Activated naive CD4-positive, alpha-beta T cell treated with anti-CD3 and anti-CD28 coated beads, Interleukin-2, amount 10 ng/mL, durations not matched to agents 7 days and 5 days (primary cell): ENCODE data around the gene MUCL1.
"Not testable (repeated sequence)": the region's sequence is repeated elsewhere in the genome, so short reads cannot be mapped to it uniquely, and the experiment has no call there.

Source experiments
- CTCF ChIA-PET: fragments of 350-600 bp; sonication (Branson Sonifier 250); formaldehyde crosslinking; loops from one replicate; lab custom pipeline; 2021; ENCODE audit warnings: antibody characterized with exemption; lab: Charles Lee
- DNase-seq: peaks from one replicate; pipeline ENCODE4 v3.0.0-alpha.2; 2020
- H3K27ac Mint-ChIP-seq: one replicate; pipeline ENCODE4 v1.8.0; 2021; ENCODE audit warnings: mild to moderate bottlenecking, moderate library complexity, mixed read lengths
- H3K27me3 Mint-ChIP-seq: one replicate; pipeline ENCODE4 v1.8.0; 2021; ENCODE audit warnings: mild to moderate bottlenecking, mixed read lengths
- H3K36me3 Mint-ChIP-seq: one replicate; pipeline ENCODE4 v1.8.0; 2021; ENCODE audit warnings: mixed read lengths
- H3K4me1 Mint-ChIP-seq: one replicate; pipeline ENCODE4 v1.8.0; 2021; ENCODE audit warnings: mixed read lengths
- H3K4me3 Mint-ChIP-seq: one replicate; pipeline ENCODE4 v1.8.0; 2021; ENCODE audit warnings: mild to moderate bottlenecking, moderate library complexity, mixed read lengths
- H3K9me3 Mint-ChIP-seq: one replicate; pipeline ENCODE4 v1.8.0; 2021; ENCODE audit warnings: mixed read lengths

MUCL1 gene

DNA sequence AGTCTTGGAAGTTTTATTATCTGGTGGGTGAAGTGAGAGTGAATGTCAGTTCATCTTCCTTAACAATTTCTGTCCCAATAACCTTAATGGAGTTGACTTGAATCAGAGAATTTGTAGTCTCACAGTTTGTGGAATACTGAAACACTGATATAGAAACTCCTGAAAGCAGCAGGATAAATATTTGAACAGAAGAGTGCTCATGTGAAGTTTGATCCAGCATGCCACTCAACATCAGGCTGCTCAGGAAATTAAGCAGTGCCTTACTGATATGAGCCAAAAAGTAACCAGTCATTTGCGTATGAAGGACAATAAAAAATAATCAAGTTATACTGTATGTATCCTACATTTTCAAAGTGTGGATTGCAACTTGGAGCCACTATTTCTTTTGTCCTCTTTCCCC lies 15.7 kb downstream of the MUCL1 start:
- H3K9me3 Mint-ChIP-seq: no peaks in the 10 kb centered on the region
- peaks cover 14% of the 10 kb centered on the region for H3K27me3 Mint-ChIP-seq
- H3K27ac Mint-ChIP-seq: no peak overlapping the region
- H3K36me3 Mint-ChIP-seq: no peaks in the 10 kb centered on the region
- no peaks in the 10 kb centered on the region for H3K4me1 Mint-ChIP-seq
- no peak overlapping the region for H3K4me3 Mint-ChIP-seq
- no peak for DNase-seq
- CTCF ChIA-PET: no interaction called here

DNA sequence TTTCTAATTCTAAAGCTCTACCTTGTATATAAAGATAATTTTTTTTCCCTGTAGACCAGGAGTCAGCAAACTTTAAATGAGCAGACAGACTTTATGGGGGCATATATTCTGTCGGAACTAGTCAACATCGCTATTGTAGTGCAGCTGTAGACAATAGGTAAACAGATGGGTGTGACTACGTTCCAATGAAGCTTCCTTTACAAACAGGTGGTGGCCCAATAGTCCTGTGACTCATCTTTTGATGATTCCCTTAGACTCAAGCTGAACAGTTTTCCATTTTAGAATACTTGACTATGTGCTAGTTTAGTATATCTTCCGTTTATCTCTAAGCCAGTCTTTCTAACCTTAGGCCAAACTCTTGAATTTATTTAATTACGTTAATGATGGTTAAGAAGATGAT lies 16.3 kb downstream of the MUCL1 start:
- H3K27me3 Mint-ChIP-seq: peaks cover 14% of the 10 kb centered on the region
- no peak overlapping the region for H3K27ac Mint-ChIP-seq
- CTCF ChIA-PET: no interaction called here

DNA sequence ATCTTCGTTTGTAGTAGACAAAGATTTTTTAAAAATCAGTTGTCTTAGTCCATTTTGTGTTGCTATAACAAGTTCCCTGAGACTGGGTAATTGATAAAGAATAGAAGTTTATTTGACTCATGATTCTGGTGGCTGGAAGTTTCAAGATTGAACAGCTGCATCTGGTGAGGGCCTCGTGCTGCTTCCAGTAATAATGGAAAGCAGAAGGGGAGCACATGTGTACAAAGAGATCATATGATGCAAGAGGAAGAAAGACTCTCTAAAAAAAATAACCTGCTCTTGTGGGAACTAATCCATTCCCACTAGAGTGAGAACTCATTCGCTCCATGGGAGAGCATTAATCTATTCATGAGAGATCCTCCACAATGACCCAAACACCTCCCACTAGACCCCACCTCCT lies 24.8 kb downstream of the MUCL1 start:
- no peaks in the 10 kb centered on the region for H3K9me3 Mint-ChIP-seq
- no peaks in the 10 kb centered on the region for H3K4me1 Mint-ChIP-seq
- H3K4me3 Mint-ChIP-seq: no peak overlapping the region
- DNase-seq: no peak
- H3K27ac Mint-ChIP-seq: no peak overlapping the region
- CTCF ChIA-PET: interaction anchor here (0.7 kb wide), 1 partner anchor 25 kb away, joined by 3 read pairs; the partner anchor contains the start of gene MUCL1
- H3K36me3 Mint-ChIP-seq: no peaks in the 10 kb centered on the region
- H3K27me3 Mint-ChIP-seq: no peaks in the 10 kb centered on the region

More for the DNA sequence above, 16.3 kb downstream of the MUCL1 start:
- H3K36me3 Mint-ChIP-seq: no peaks in the 10 kb centered on the region
- no peak overlapping the region for H3K4me3 Mint-ChIP-seq
- H3K9me3 Mint-ChIP-seq: no peaks in the 10 kb centered on the region
- no peaks in the 10 kb centered on the region for H3K4me1 Mint-ChIP-seq
- no peak for DNase-seq

DNA sequence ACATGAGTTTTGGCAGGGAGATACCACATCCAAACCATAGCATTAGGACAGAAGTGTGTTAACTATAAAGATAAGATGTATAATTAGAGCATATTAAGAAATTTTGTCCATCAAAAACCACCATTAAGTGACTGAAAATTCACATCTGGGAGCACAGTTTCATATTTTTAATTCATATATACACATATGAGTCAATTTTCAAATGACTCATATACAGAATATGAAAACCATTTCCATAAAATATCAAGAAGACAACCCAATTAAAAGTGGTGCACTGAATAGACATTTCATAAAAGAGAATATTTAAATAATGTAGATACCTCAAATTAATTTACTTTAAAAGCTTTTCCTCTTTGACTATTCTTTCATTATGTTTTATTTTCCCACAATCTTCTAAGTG lies 25.3 kb downstream of the MUCL1 start:
- H3K9me3 Mint-ChIP-seq: no peaks in the 10 kb centered on the region
- no peaks in the 10 kb centered on the region for H3K27me3 Mint-ChIP-seq
- no peaks in the 10 kb centered on the region for H3K4me1 Mint-ChIP-seq
- CTCF ChIA-PET: no interaction called here
- H3K27ac Mint-ChIP-seq: no peak overlapping the region
- no peaks in the 10 kb centered on the region for H3K36me3 Mint-ChIP-seq
- no peak for DNase-seq
- H3K4me3 Mint-ChIP-seq: no peak overlapping the region

DNA sequence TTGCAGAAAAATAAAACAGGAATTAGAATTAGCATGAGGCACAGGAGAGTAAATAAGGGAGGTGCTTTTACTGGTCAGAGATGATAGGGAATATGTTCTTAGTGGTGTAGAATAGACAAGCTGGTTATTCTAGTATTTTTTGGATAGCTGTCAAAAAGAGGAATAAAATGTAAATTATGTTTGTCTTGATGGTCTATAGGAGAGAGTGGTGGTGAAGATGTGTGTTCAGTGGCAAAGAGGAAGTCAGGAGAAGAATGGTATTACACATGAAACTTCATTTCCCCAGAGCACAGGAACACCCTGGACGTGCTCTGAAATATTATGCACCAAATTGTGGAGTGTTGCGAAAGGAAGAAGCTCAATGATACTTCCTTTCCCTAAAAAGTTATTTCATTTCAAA lies 27.8 kb downstream of the MUCL1 start:
- Mint-ChIP-seq H3K27me3 (no peaks in the 10 kb centered on the region), H3K4me1 (no peaks in the 10 kb centered on the region), H3K4me3 (no peak overlapping the region), H3K36me3 (no peaks in the 10 kb centered on the region), H3K9me3 (no peaks in the 10 kb centered on the region), H3K27ac (no peak overlapping the region)
- CTCF ChIA-PET: no interaction called here
- DNase-seq: no peak

DNA sequence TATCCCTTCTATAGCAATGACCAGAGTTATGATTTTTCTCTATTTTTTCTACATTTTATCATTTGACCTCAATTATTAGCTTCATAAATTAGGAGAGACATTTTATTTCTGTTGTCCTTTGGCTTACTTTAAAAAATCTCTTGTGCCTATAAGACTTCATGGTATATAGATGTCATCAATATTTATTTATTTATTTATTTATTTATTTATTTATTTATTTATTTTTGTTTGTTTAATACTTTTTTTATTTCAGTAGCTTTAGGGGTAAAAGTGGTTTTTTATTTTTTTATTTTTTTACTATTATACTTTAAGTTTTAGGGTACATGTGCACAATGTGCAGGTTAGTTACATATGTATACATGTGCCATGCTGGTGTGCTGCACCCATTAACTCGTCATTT lies 28.3 kb downstream of the MUCL1 start:
- H3K4me1 Mint-ChIP-seq, CTCF ChIA-PET, DNase-seq, H3K36me3 Mint-ChIP-seq, H3K27ac Mint-ChIP-seq, H3K27me3 Mint-ChIP-seq, H3K4me3 Mint-ChIP-seq, H3K9me3 Mint-ChIP-seq: not testable (repeated sequence)

DNA sequence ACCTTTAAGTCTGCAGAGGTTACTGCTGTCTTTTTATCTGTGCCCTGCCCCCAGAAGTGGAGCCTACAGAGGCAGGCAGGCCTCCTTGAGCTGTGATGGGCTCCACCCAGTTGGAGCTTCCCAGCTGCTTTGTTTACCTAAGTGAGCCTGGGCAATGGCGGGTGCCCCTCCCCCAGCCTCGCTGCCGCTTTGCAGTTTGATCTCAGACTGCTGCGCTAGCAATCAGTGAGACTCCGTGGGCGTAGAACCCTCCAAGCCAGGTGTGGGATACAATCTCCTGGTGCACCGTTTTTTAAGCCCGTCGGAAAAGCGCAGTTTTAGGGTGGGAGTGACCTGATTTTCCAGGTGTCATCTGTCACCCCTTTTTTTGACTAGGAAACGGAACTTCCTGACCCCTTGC lies 34.1 kb downstream of the MUCL1 start:
- H3K4me1 Mint-ChIP-seq, CTCF ChIA-PET, H3K4me3 Mint-ChIP-seq, H3K27ac Mint-ChIP-seq, H3K27me3 Mint-ChIP-seq, H3K36me3 Mint-ChIP-seq, DNase-seq, H3K9me3 Mint-ChIP-seq: not testable (repeated sequence)

DNA sequence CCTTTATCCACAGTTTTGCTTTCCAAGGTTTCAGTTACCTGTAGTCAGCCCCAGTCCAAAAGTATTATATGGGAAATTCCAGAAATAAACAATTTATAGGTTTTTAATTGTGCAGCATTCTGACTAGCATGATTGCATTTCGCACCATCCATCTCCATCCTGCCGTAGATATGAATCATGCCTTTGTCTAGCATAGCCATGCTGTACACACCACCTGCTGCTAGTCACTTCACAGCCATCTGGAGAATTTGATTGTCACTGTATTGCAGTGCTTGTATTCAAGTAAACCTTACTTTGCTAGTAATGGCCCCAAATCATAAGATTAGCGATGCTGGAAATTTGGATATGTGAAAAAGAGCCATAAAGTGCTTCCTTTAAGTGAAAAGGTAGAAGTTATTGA lies 36.0 kb downstream of the MUCL1 start:
- Mint-ChIP-seq H3K9me3 (no peaks in the 10 kb centered on the region), H3K36me3 (no peaks in the 10 kb centered on the region), H3K27ac (no peak overlapping the region), H3K4me3 (no peak overlapping the region), H3K27me3 (peaks cover 8% of the 10 kb centered on the region), H3K4me1 (no peaks in the 10 kb centered on the region)
- CTCF ChIA-PET: no interaction called here
- no peak for DNase-seq

DNA sequence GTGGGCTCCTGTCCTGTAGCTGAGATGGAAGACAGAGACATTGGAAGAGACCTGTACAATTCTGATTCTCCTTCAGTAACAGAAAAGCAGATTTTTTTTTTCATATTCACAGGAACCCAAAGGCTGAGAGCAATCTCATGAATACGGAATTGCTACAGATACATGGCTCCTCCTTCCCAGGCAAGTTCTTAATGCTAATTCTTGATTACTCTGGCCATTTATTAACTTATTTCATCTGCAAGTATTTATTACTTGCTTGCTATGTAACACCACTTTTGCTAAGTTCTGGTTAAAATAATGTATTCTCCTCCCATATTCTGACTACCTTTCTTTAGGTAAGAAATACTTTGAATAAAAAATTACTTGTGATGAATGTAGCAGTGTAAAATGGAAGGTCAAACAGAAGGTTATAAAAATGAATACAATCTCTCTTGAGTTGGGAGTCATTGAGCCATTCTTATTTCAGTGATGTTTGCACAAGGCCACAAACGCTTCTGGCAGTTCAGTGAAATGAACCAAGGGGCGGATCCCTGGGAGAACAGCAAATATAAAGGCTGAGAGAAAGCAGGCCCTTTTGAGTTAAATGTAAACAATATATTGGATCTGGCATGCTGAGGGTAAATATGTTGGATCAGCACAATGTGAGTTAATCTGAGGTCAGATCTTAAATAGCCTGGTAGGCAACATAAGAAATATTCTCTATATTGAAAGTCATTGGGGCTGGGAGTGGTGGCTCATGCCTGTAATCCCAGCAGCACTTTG lies 37.6 kb downstream of the MUCL1 start:
- peaks cover 8% of the 10 kb centered on the region for H3K27me3 Mint-ChIP-seq
- H3K4me1 Mint-ChIP-seq: no peaks in the 10 kb centered on the region
- H3K27ac Mint-ChIP-seq: no peak overlapping the region
- H3K36me3 Mint-ChIP-seq: no peaks in the 10 kb centered on the region
- H3K9me3 Mint-ChIP-seq: no peaks in the 10 kb centered on the region
- CTCF ChIA-PET: interaction anchor here (0.8 kb wide), 1 partner anchor 116 kb away, joined by 3 read pairs; no protein-coding TSS in a partner anchor
- no peak overlapping the region for H3K4me3 Mint-ChIP-seq
- DNase-seq: no peak
